ENCODE data around the gene TMEM179B. TPM values are rescaled to one million over a fixed set of nuclear protein-coding genes. Genes with fewer than 3 reads are reported as not detected.

The TMEM179B gene, protein sequence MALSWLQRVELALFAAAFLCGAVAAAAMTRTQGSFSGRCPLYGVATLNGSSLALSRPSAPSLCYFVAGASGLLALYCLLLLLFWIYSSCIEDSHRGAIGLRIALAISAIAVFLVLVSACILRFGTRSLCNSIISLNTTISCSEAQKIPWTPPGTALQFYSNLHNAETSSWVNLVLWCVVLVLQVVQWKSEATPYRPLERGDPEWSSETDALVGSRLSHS
- 22.8 TPM for total RNA-seq

DNA sequence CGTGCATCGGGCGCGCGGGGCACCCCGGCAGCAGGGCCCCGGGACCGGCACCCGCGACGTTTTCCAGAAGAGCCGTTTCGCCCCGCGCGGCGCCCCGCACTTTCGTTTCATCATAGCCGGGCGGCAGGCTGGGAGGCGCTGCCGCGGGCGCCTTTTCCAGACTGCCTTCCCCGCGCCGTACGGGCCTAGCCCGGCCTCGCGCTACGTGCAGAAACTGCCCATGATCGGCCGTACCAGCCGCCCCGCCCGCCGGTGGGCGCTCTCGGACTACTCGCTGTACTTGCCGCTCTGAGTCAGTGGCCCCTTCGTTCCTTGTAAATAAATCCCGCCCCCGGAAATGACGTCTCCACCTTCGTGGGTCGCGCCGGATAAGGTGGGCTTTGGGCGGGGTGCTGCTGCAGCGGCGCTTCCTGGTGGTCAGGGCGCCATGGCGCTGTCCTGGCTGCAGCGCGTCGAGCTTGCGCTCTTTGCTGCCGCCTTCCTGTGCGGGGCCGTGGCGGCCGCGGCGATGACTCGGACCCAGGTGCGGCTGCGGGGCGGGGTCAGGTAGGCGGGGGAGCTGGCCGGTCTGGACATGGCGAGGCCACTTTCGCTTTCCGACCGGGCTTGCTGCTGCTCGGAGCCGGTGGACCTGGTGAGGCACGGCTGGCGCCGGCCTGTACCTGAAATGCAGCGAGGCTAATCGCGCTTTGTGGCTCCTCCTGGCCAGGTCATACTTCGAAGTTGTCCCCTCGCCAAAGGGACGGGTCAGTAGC is at the start of gene TMEM179B:
Gene TMEM179B (plus strand): TSS at position 398 of the 755 bp plus-strand sequence. CDS start 30 bp downstream, at position 428.

DNA sequence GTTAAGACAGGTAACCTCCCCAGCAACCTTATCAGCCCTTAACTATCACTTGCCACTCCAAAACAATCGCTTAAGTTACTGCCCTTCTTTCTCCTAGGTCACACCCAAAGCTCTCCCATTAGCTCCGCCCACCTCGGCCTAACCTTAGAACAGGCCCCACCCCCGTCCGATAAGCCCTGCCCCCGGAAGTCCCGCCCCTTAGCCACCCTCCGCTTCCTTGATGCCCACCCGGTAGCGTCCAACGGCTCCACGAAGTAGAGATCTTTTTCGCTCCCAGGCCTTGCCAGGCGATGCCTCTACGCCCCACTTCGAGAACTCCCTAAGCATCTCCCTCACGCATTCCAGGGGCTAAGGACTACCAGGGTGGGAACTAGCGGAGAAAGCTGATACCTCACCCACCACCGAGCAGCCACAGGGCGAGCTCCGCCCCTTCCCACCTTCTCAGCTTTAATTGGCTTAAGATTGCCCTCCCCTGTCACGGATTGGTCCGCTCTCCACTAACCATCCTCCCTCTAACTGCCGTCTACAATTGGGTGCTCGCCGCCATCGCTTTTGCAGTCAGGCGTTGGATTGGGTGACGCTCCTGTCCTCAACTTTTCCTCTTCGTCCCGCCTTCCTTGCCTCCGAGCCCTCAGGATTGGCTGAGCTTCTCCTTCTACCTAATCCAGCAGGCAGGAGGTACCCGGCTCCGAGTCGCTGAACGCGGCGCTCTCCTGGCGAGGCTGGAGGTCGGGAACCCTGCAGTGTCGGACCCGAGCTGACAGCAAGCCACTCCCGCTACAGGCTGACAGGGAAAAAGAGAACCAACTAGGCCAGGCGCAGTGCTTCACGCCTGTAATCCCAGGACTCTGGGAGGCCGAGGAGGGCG is 33.2 kb upstream of the TMEM179B start, which contains the start of gene ZBTB3:
Gene ZBTB3 (minus strand): TSS at position 425 of the 868 bp plus-strand sequence. CDS start 496 bp downstream, outside the sequence.

GRCh38 chr11:62771144-62772021 is 15.8 kb upstream of the TMEM179B start, which contains the start of gene TAF6L:
Gene TAF6L (plus strand): TSS chr11:62771396. CDS start chr11:62775784, 4,388 bp downstream.

DNA sequence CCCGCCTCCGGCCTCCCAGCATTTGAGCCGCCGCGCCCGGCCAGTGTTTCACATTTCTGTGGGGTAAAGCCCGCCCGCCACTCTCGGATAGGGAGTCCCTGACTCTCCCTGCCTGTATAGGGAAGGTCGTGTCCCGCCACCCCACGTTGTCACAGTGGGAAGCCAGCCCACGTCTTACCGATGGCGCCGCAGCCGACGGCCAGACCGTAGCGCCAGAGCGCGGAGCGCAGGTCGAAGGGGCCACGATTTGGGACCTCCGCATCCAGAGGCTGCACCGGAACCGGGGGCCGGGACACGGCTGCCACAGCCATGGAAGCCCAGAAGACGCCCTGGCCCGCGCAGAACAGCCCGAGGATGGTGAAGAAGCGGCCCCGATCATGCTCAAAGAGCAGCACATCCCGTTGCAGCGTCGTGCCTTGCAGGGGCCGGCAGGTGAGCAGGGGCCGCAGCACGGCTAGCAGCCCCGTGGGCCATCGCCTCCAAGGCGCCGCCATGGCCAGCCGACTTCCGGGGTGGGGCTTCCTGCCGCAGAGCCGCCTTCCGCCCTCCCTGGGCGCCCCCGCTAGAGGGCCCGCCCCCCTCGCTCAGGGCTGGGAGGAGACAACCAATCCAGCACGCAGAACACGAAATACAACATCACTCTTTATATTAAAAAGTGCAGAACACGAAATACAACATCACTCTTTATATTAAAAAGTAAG is 4.4 kb downstream of the TMEM179B start, which contains the start of gene TMEM223:
Gene TMEM223 (minus strand): TSS at position 506 of the 701 bp plus-strand sequence. CDS start 12 bp downstream, at position 494.

DNA sequence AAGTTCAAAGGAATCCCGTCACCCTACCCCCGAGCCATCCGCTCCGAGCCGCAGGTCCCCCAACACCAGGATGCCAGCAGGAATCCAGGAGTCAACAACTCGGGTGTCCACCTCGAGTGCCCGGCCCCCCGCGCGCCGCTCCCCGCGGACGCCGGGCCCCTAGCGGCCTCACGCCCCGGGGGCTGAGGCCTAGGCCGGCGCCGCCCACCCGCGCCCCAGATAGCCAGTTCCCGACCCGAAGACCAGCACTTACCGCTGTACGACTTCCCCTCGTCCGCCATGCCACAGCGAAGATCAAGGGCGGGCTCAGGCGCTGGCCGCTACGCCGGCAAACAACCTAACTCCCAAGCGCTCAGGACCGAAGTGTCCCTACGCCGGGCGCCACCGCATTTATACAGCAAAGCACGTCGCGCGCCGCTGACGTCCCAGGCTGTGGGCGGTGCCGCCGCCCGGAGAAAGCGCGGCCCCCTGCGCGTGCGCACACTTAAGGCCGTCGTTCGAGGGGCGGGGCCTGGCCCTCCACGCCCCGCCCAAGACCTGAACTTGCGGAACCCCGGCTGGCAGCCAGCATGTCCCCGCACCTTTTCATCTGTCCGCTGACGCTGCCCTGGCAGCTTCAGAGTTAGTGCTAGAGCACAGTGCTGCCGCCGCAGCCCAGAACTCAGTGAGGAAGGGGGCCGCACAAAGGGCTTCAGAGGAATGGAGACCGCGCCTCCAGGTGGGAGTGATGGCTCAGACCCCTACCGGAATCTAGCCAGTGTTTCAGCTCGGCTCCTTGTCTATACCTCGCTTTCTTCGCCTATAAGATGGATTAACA is 18.1 kb downstream of the TMEM179B start, which contains the start of gene NXF1:
Gene NXF1 (minus strand): TSS at position 365 of the 817 bp plus-strand sequence. CDS start 84 bp downstream, at position 281.

GRCh38 chr11:62831520-62832335 is 44.5 kb downstream of the TMEM179B start, which contains the start of gene STX5:
Gene STX5 (minus strand): TSS chr11:62832051. CDS start chr11:62831243, 808 bp downstream.

GRCh38 chr11:62832336-62833234 is 45.4 kb downstream of the TMEM179B start, which contains the start of gene TEX54:
Gene TEX54 (minus strand): TSS chr11:62832841.

DNA sequence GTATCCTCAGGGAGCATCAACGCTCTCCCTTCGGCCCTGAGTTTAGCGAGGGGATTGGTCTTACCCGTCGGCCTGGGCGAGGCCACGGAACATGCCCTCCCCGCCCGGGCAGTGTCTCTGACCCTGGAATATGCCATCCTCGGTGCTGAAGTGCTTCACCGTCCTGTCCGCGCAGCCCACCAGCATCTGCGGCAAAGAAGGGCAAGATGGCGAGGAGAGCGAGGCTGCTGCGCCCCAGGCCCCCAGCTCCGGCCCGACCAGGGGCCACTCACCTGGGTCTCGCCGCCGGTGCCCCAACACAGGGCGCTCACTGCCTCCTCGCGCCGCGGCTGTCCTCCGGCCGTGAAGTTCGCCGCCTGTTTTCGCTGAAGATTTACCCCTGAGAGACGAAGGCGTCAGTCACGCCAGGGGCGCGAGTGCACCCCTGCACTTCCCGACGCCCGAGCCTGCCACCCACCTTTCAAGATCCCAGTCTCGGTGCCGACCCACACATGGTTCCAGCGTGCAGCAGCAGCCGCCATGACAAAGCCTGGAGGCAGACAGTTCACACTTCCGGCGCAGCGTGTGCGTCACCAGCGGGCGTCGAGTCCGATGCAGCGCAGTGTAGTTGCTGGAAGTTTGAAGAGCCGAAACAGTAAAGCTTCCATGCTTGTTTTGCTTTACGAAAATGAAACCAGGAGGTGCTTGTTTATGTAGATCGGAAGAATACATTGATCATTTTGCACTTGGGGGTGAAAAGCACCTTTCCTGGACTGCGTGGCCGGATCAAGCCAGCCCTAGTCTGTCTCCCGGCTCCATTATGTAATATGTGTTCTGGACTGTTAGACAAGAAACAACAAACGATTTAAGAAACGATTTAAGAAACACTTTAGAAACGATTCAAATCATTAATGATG is 52.1 kb downstream of the TMEM179B start, which contains the start of gene WDR74:
Gene WDR74 (minus strand): TSS at position 541 of the 896 bp plus-strand sequence. CDS start 20 bp downstream, at position 521.

Small RNAs within 50 kb of the gene (small RNA-seq; reads per million reads assigned to genes)
- gene MIR6514 (ENCODE audit: low replicate concordance) (0.21 reads per million), gene RNU6-118P (ENCODE audit: low replicate concordance) (not detected)

Other genes starting within 250 kb of the TMEM179B start
- gene AHNAK, start 240.6 kb upstream of the TMEM179B start, total RNA-seq: 13.5 TPM
- gene EEF1G, start 213.5 kb upstream of the TMEM179B start, total RNA-seq: 1,400 TPM
- 7.5 TPM for gene TUT1, start 195.9 kb upstream of the TMEM179B start, total RNA-seq
- 139 TPM for gene MTA2, start 185.5 kb upstream of the TMEM179B start, total RNA-seq
- 5.9 TPM for gene EML3, start 174.6 kb upstream of the TMEM179B start, total RNA-seq
- gene ROM1, start 174.1 kb upstream of the TMEM179B start, total RNA-seq: 0.94 TPM
- gene B3GAT3, start 165.4 kb upstream of the TMEM179B start, total RNA-seq: 22.5 TPM
- gene GANAB, start 140.8 kb upstream of the TMEM179B start, total RNA-seq: 64.8 TPM
- gene INTS5, start 134.1 kb upstream of the TMEM179B start, total RNA-seq: 16.3 TPM
- gene C11orf98, start 122.2 kb upstream of the TMEM179B start, total RNA-seq: 19.7 TPM
- 8.8 TPM for gene CSKMT, start 122.1 kb upstream of the TMEM179B start, total RNA-seq
- gene UQCC3, start 115.7 kb upstream of the TMEM179B start, total RNA-seq: 4.1 TPM
- 5.6 TPM for gene LBHD1, start 115.1 kb upstream of the TMEM179B start, total RNA-seq
- 85.1 TPM for gene UBXN1, start 108.3 kb upstream of the TMEM179B start, total RNA-seq
- 0.31 TPM for gene LRRN4CL, start 97.9 kb upstream of the TMEM179B start, total RNA-seq
- 102 TPM for gene BSCL2, start 80.0 kb upstream of the TMEM179B start, total RNA-seq
- gene GNG3, start 79.7 kb upstream of the TMEM179B start, total RNA-seq: 28.8 TPM
- gene HNRNPUL2, start 59.9 kb upstream of the TMEM179B start, total RNA-seq: 30.0 TPM
- gene TTC9C, start 58.9 kb upstream of the TMEM179B start, total RNA-seq: 28.2 TPM
- gene ZBTB3, start 33.2 kb upstream of the TMEM179B start, total RNA-seq: 13.8 TPM
- gene POLR2G, start 25.8 kb upstream of the TMEM179B start, total RNA-seq: 60.1 TPM
- 16.0 TPM for gene TAF6L, start 16.0 kb upstream of the TMEM179B start, total RNA-seq
- gene TMEM223, start 4.6 kb downstream of the TMEM179B start, total RNA-seq: 15.7 TPM
- 33.2 TPM for gene NXF1, start 18.0 kb downstream of the TMEM179B start, total RNA-seq
- gene STX5, start 44.6 kb downstream of the TMEM179B start, total RNA-seq: 40.1 TPM
- not detected for gene TEX54, start 45.4 kb downstream of the TMEM179B start, total RNA-seq
- gene WDR74, start 52.2 kb downstream of the TMEM179B start, total RNA-seq: 45.7 TPM
- 76.7 TPM for gene SLC3A2, start 93.5 kb downstream of the TMEM179B start, total RNA-seq
- gene CHRM1, start 134.0 kb downstream of the TMEM179B start, total RNA-seq: 12.8 TPM
- gene SLC22A6, start 197.6 kb downstream of the TMEM179B start, total RNA-seq: 1.3 TPM
- gene SLC22A8, start 228.4 kb downstream of the TMEM179B start, total RNA-seq: not detected

Data from parietal lobe (tissue), 2 donors.